Epithelial cell of esophagus (primary cell): ENCODE data around the gene NTN5.

Experiments used
- DNase-seq: peaks from one replicate; pipeline ENCODE4 v3.0.0; 2010; ENCODE audit warnings: low read depth
- H3K4me3 ChIP-seq: 2 replicates; pipeline ENCODE4 v1.5.1; 2011; ENCODE audit warnings: mild to moderate bottlenecking, low read length, control low read depth
- CTCF ChIP-seq: IDR thresholded peaks from 2 replicates; pipeline ENCODE4 v1.5.1; 2011; ENCODE audit warnings: low read depth, mild to moderate bottlenecking, low read length, control low read depth, inconsistent platforms; ENCODE audit not compliant: insufficient read depth; ENCODE audit errors: missing control alignments

The NTN5 gene

GRCh38 chr19:48716562-48717291, 43.9 kb upstream of the NTN5 start:
- TF ChIP-seq CTCF, result no peak
- no peak for DNase-seq
- H3K4me3 ChIP-seq, result no peak overlapping the region

DNA sequence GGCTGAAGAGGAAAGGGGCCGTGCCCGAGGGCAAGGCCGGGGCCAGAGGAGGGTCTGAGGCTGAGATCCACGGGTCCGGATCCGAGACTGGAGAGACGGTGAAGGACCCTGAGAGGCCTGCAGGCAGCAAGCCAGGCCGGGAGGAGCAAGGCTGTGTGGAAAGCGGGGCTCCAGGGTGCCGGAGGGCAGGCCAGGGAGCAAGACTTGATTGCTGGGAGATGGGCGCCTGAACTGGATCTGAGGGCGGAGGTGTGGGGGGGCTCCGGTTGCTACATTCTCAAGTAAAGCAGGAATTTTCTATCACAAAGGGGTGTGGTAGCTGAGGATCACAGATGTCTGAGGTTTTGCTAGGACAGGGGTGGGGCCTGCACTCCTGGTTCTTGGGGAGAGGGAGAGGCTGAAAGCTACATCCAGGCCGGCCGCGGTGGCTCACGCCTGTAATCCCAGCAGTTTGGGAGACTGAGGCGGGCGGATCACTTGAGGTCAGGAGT, 42.9 kb upstream of the NTN5 start:
- peak overlapping the region; percentile 80 for H3K4me3 ChIP-seq
- no peak for DNase-seq
- TF ChIP-seq CTCF, result no peak

- peak overlapping the region; percentile 80 for H3K4me3 ChIP-seq
- DNase-seq, result no peak
- no peak for TF ChIP-seq CTCF
Observed at GRCh38 chr19:48714759-48715675, 42.2 kb upstream of the NTN5 start.

GRCh38 chr19:48713864-48714755, 41.3 kb upstream of the NTN5 start:
- TF ChIP-seq CTCF, result no peak
- peak; percentile 100 for DNase-seq
- H3K4me3 ChIP-seq, result peak overlapping the region; percentile 80

DNA sequence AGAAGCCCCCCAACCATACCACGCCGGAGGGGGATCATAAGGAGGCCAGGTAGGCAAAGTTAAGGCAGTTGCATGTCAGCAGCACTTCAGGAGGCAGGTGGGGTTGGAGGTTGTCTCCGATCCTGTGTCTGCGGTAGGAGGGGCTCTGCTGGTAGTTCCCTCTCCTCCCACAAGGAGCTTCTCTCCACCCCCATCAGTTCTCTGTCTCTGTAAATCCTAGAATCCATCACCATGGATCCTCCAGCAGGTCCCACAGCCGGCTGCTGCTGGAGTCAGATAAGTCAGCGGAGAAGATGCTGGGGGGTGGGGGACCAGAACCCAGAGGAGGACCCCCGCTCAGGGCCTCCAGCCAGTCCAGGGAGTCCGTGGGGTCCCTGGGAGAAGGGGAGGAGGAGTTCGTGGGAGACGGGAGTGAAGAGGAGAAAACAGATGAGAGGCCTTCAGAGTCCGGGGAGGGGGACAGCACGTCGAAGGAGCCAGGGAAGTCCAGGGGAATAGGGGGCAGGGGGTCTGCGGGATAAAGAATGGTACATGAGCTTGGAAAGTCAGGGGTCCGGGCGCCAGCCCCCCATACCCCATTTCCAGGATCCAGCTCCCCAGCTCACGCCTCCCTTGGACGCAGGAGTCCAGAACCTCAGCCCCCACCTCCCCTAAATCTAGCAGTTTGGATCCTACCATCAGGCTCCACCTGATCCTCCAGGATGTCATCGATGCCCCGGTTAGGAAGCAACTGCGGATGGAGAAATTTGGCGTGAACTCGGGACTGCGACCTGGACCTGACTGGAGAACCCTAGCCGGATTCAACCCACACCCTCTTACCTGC, 40.4 kb upstream of the NTN5 start:
- peak; percentile 44 for TF ChIP-seq CTCF
- peak overlapping the region; percentile 70 for H3K4me3 ChIP-seq
- DNase-seq, result peak; percentile 45

DNA sequence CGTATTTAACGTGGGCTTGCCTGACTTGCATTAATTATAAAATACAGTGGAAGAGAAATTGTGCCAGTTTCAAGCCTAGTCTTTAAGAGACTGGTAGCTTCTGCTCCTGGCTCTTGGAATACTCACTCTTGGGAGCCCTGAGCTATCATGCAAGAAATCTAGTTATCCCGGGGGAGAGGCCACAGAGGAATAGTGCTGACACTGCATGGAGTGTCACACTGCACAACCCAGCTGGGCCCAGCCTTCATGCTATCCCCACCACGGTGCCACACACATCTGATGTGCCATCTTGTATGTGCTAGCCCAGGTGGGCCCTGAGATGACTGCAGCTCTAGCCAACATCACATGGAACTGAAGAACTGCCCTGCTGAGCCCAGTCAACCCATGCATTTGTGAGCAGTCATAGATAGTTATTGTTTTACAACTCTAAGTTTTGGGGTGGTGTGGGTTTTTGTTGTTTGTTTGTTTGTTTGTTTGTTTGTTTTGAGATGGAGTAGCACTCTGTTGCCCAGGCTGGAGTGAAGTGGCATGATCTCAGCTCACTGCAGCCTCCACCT, 38.4 kb upstream of the NTN5 start:
- DNase-seq, result no peak
- no peak for TF ChIP-seq CTCF
- H3K4me3 ChIP-seq, result no peak overlapping the region
